Lower lobe of right lung (tissue), 2 donors: ENCODE data around the gene ALAS1. TPM values are rescaled to one million over a fixed set of nuclear protein-coding genes. Genes with fewer than 3 reads are reported as not detected.

Source experiments
- ATAC-seq, 2 donors: fragments of 200-7000 bp; cut with Tn5 transposase; one replicate each; pipeline ENCODE4 v1.9.1; 2020 to 2022; ENCODE audit warnings: mild to moderate bottlenecking in 2 of 2, moderate library complexity in 2 of 2
- DNase-seq: peaks from one replicate; pipeline ENCODE4 v3.0.0-alpha.2; 2020
- H3K27ac ChIP-seq: fragments of 200-600 bp; one replicate; pipeline ENCODE4 v1.8.0; 2022
- H3K27me3 ChIP-seq: fragments of 200-600 bp; one replicate; pipeline ENCODE4 v1.8.0; 2022; ENCODE audit warnings: low read depth
- H3K36me3 ChIP-seq: fragments of 200-600 bp; one replicate; pipeline ENCODE4 v1.8.0; 2022; ENCODE audit warnings: mild to moderate bottlenecking
- H3K4me1 ChIP-seq: fragments of 200-600 bp; one replicate; pipeline ENCODE4 v1.8.0; 2022
- H3K4me3 ChIP-seq: fragments of 200-600 bp; one replicate; pipeline ENCODE4 v1.8.0; 2022; ENCODE audit warnings: mild to moderate bottlenecking
- H3K9me3 ChIP-seq: fragments of 200-600 bp; one replicate; pipeline ENCODE4 v1.8.0; 2022
- CTCF ChIP-seq: fragments of 200-600 bp; IDR thresholded peaks from one replicate; pipeline ENCODE4 v1.8.0; 2022; ENCODE audit warnings: antibody characterized with exemption, mild to moderate bottlenecking
- intact Hi-C: fragments of 100-400 bp; cut with DNase I; formaldehyde crosslinking; loops from one replicate; pipeline ENCODE4 v1.11.0; 2022
- total RNA-seq: library from RNA; stranded (reverse); fragmentation: NEBNext Ultra II Directional; extraction: Animal tissue kit (Norgen Biotek cat#: 25700); gene quantifications from one replicate; pipeline ENCODE4 v1.2.1, GENCODE V29; 2021
- donor health status: DM: no; HTN: yes; CAD: no; lungs with severe emphysema.

The ALAS1 gene
- total RNA-seq, 1 donor from 2014 or later = 103 TPM

- intact Hi-C loops = no loop called here
- H3K4me3 ChIP-seq = peak overlapping the region; percentile 71
Observed at GRCh38 chr3:52243791-52244628, 46.0 kb downstream of the ALAS1 start.

GRCh38 chr3:52245322-52246263 is 47.6 kb downstream of the ALAS1 start, which contains the start of gene PPM1M:
PPM1M (plus strand) TSS chr3:52245759; CDS start chr3:52245825, 66 bp downstream.
- Histone ChIP-seq H3K36me3 (peaks cover 28% of the 10 kb centered on the region), H3K4me1 (peaks cover 48% of the 10 kb centered on the region), H3K9me3 (no peaks in the 10 kb centered on the region), H3K27me3 (no peaks in the 10 kb centered on the region), H3K4me3 (peak within 1 kb of the TSS; percentile 71), H3K27ac (peak within 1 kb of the TSS; percentile 92)
- ATAC-seq (peak; percentile 63 to 71), DNase-seq (peak; percentile 73)
- intact Hi-C loops = no loop called here
- no peak for TF ChIP-seq CTCF

More at GRCh38 chr3:52243791-52244628, 46.0 kb downstream of the ALAS1 start:
- Histone ChIP-seq H3K36me3 (peaks cover 12% of the 10 kb centered on the region), H3K27me3 (no peaks in the 10 kb centered on the region), H3K27ac (peak overlapping the region; percentile 92), H3K4me1 (peaks cover 60% of the 10 kb centered on the region), H3K9me3 (no peaks in the 10 kb centered on the region)
- DNase-seq (peak; percentile 76), ATAC-seq (peak; percentile 25 to 46)
- no peak for TF ChIP-seq CTCF

- H3K27me3 ChIP-seq = no peaks in the 10 kb centered on the region
- intact Hi-C loops = no loop called here
- H3K9me3 ChIP-seq = no peaks in the 10 kb centered on the region
- TF ChIP-seq CTCF = no peak
- peak overlapping the region; percentile 71 for H3K4me3 ChIP-seq
- peak overlapping the region; percentile 92 for H3K27ac ChIP-seq
- DNase-seq = no peak
- peaks cover 34% of the 10 kb centered on the region for H3K36me3 ChIP-seq
- peak; percentile 3 to 18 for ATAC-seq
- H3K4me1 ChIP-seq = peaks cover 41% of the 10 kb centered on the region
Observed at GRCh38 chr3:52246264-52246620, 48.3 kb downstream of the ALAS1 start.

- intact Hi-C loops = no loop called here
- Histone ChIP-seq H3K9me3 (no peaks in the 10 kb centered on the region), H3K27me3 (no peaks in the 10 kb centered on the region), H3K4me1 (peaks cover 40% of the 10 kb centered on the region), H3K27ac (peak overlapping the region; percentile 92), H3K4me3 (peak overlapping the region; percentile 71), H3K36me3 (peaks cover 40% of the 10 kb centered on the region)
- ATAC-seq (peak; percentile 28 to 31), DNase-seq (peak; percentile 67)
- no peak for TF ChIP-seq CTCF
Observed at GRCh38 chr3:52246728-52247408, 48.9 kb downstream of the ALAS1 start.
